ENCODE results near the gene IRS1.

The IRS1 gene

GRCh38 chr2:226799976-226800940 is 638 bp upstream of the IRS1 start:
- H3K27ac ChIP-seq, result peak overlapping the region; percentile 59

GRCh38 chr2:226798422-226799210 is 1.0 kb downstream of the IRS1 start:
- Histone ChIP-seq H3K27ac (peak overlapping the region; percentile 65), H3K9ac (peak overlapping the region; percentile 69)

More at GRCh38 chr2:226799976-226800940, 638 bp upstream of the IRS1 start:
- Histone ChIP-seq H3K79me2 (ENCODE audit: insufficient read depth, low read depth) (peaks cover 33% of the 10 kb centered on the region), H3K36me3 (ENCODE audit: insufficient read depth) (no peaks in the 10 kb centered on the region), H3K4me1 (ENCODE audit: low read depth, poor library complexity, severe bottlenecking) (peaks cover 31% of the 10 kb centered on the region), H3K4me2 (peak overlapping the region; percentile 87), H3K9ac (peak overlapping the region; percentile 54; the same call in 1 of the 2 replicates), H3K27me3 (ENCODE audit: insufficient read depth, low read depth) (no peaks in the 10 kb centered on the region), H4K20me1 (ENCODE audit: insufficient read depth) (no peaks in the 10 kb centered on the region), H3K4me3 (IDR thresholded peaks at IDR 0.05; ENCODE audit: insufficient read depth, low read depth, low read length) (peak overlapping the region; percentile 39), H2AFZ (ENCODE audit: low read depth) (peak overlapping the region; percentile 93)
- TF ChIP-seq CTCF (conservative IDR thresholded peaks at IDR 0.05; ENCODE audit: low read depth, low read length), result no peak

GRCh38 chr2:226797989-226798421 is 1.6 kb downstream of the IRS1 start:
- Histone ChIP-seq H3K27ac (peak overlapping the region; percentile 65; the same call in 1 of the 2 replicates), H3K27me3 (ENCODE audit: insufficient read depth, low read depth) (no peaks in the 10 kb centered on the region), H4K20me1 (ENCODE audit: insufficient read depth) (no peaks in the 10 kb centered on the region), H3K36me3 (ENCODE audit: insufficient read depth) (no peaks in the 10 kb centered on the region), H2AFZ (ENCODE audit: low read depth) (peak overlapping the region; percentile 68; the same call in 1 of the 2 replicates), H3K4me2 (peak overlapping the region; percentile 76), H3K4me1 (ENCODE audit: low read depth, poor library complexity, severe bottlenecking) (peaks cover 50% of the 10 kb centered on the region), H3K79me2 (ENCODE audit: insufficient read depth, low read depth) (peaks cover 54% of the 10 kb centered on the region), H3K4me3 (IDR thresholded peaks at IDR 0.05; ENCODE audit: insufficient read depth, low read depth, low read length) (no peak overlapping the region), H3K9ac (peak overlapping the region; percentile 69; the same call in 1 of the 2 replicates)
- no peak for TF ChIP-seq CTCF (conservative IDR thresholded peaks at IDR 0.05; ENCODE audit: low read depth, low read length)

More at GRCh38 chr2:226798422-226799210, 1.0 kb downstream of the IRS1 start:
- Histone ChIP-seq H4K20me1 (ENCODE audit: insufficient read depth) (no peaks in the 10 kb centered on the region), H2AFZ (ENCODE audit: low read depth) (peak overlapping the region; percentile 68), H3K27me3 (ENCODE audit: insufficient read depth, low read depth) (no peaks in the 10 kb centered on the region), H3K4me3 (IDR thresholded peaks at IDR 0.05; ENCODE audit: insufficient read depth, low read depth, low read length) (peak overlapping the region; percentile 78), H3K4me1 (ENCODE audit: low read depth, poor library complexity, severe bottlenecking) (peaks cover 45% of the 10 kb centered on the region), H3K79me2 (ENCODE audit: insufficient read depth, low read depth) (peaks cover 48% of the 10 kb centered on the region), H3K4me2 (peak overlapping the region; percentile 76), H3K36me3 (ENCODE audit: insufficient read depth) (no peaks in the 10 kb centered on the region)
- no peak for TF ChIP-seq CTCF (conservative IDR thresholded peaks at IDR 0.05; ENCODE audit: low read depth, low read length)

GRCh38 chr2:226797289-226797988 is 2.2 kb downstream of the IRS1 start:
- Histone ChIP-seq H2AFZ (ENCODE audit: low read depth) (no peak overlapping the region), H3K79me2 (ENCODE audit: insufficient read depth, low read depth) (peaks cover 60% of the 10 kb centered on the region), H3K36me3 (ENCODE audit: insufficient read depth) (no peaks in the 10 kb centered on the region), H3K27ac (no peak overlapping the region), H3K4me2 (no peak overlapping the region), H3K9ac (no peak overlapping the region), H3K4me1 (ENCODE audit: low read depth, poor library complexity, severe bottlenecking) (peaks cover 51% of the 10 kb centered on the region), H4K20me1 (ENCODE audit: insufficient read depth) (no peaks in the 10 kb centered on the region), H3K27me3 (ENCODE audit: insufficient read depth, low read depth) (no peaks in the 10 kb centered on the region), H3K4me3 (IDR thresholded peaks at IDR 0.05; ENCODE audit: insufficient read depth, low read depth, low read length) (no peak overlapping the region)
- TF ChIP-seq CTCF (conservative IDR thresholded peaks at IDR 0.05; ENCODE audit: low read depth, low read length), result no peak

Data from KMS-11 (cell line).